ENCODE results near the gene PEAK1.

PEAK1 gene

GRCh38 chr15:77094397-77095030 is 325.4 kb downstream of the PEAK1 start:
- no peak for DNase-seq (ENCODE audit: low read depth, low spot score)

- no peak for DNase-seq (ENCODE audit: low read depth, low spot score)
Observed at GRCh38 chr15:77093436-77093835, 326.5 kb downstream of the PEAK1 start.

- DNase-seq (ENCODE audit: low read depth, low spot score): no peak
Observed at GRCh38 chr15:77091097-77091496, 328.8 kb downstream of the PEAK1 start.

- no peak for DNase-seq (ENCODE audit: low read depth, low spot score)
Observed at GRCh38 chr15:77087213-77087612, 332.7 kb downstream of the PEAK1 start.

GRCh38 chr15:77085297-77085696 is 334.6 kb downstream of the PEAK1 start:
- no peak for DNase-seq (ENCODE audit: low read depth, low spot score)

GRCh38 chr15:77084436-77084835 is 335.5 kb downstream of the PEAK1 start:
- no peak for DNase-seq (ENCODE audit: low read depth, low spot score)

GRCh38 chr15:77083381-77084160 is 336.3 kb downstream of the PEAK1 start:
- peak; percentile 86 for DNase-seq (ENCODE audit: low read depth, low spot score)

- no peak for DNase-seq (ENCODE audit: low read depth, low spot score)
Observed at GRCh38 chr15:77081971-77082370, 337.9 kb downstream of the PEAK1 start.

GRCh38 chr15:77076323-77076915 is 343.5 kb downstream of the PEAK1 start:
- DNase-seq (ENCODE audit: low read depth, low spot score): no peak

GRCh38 chr15:77075528-77075927 is 344.4 kb downstream of the PEAK1 start:
- no peak for DNase-seq (ENCODE audit: low read depth, low spot score)

GRCh38 chr15:77074350-77074749 is 345.6 kb downstream of the PEAK1 start:
- no peak for DNase-seq (ENCODE audit: low read depth, low spot score)

- DNase-seq (ENCODE audit: low read depth, low spot score): no peak
Observed at GRCh38 chr15:77071305-77072223, 348.3 kb downstream of the PEAK1 start.

GRCh38 chr15:77070495-77071304 is 349.2 kb downstream of the PEAK1 start, which contains the start of gene TSPAN3:
TSPAN3 (minus strand) TSS chr15:77071109; CDS start chr15:77070954, 155 bp downstream.
- peak; percentile 69 for DNase-seq (ENCODE audit: low read depth, low spot score)

- no peak for DNase-seq (ENCODE audit: low read depth, low spot score)
Observed at GRCh38 chr15:77070180-77070494, 349.8 kb downstream of the PEAK1 start.

GRCh38 chr15:77069521-77070121 is 350.3 kb downstream of the PEAK1 start:
- no peak for DNase-seq (ENCODE audit: low read depth, low spot score)

GRCh38 chr15:77068633-77069032 is 351.3 kb downstream of the PEAK1 start:
- no peak for DNase-seq (ENCODE audit: low read depth, low spot score)

- no peak for DNase-seq (ENCODE audit: low read depth, low spot score)
Observed at GRCh38 chr15:77067691-77068367, 352.1 kb downstream of the PEAK1 start.

GRCh38 chr15:77066971-77067690 is 352.8 kb downstream of the PEAK1 start:
- no peak for DNase-seq (ENCODE audit: low read depth, low spot score)
